Daoy (cell line): ENCODE results near the gene EXO1. TPM values are rescaled to one million over a fixed set of nuclear protein-coding genes. Genes with fewer than 3 reads are reported as not detected.

Experiments
- DNase-seq: peaks from one replicate; pipeline ENCODE4 v3.0.0-alpha.2; 2015; ENCODE audit warnings: low read depth
- total RNA-seq: library from RNA; depleted of rRNA; stranded (reverse); fragments of >200 nt; shearing (Covaris generic); gene quantifications from 2 replicates; pipeline ENCODE4 v1.2.3, GENCODE V29; 2014; rRNA removed

Gene EXO1
- total RNA-seq, 1 experiment from 2014 or later, result 54.2 TPM

DNA sequence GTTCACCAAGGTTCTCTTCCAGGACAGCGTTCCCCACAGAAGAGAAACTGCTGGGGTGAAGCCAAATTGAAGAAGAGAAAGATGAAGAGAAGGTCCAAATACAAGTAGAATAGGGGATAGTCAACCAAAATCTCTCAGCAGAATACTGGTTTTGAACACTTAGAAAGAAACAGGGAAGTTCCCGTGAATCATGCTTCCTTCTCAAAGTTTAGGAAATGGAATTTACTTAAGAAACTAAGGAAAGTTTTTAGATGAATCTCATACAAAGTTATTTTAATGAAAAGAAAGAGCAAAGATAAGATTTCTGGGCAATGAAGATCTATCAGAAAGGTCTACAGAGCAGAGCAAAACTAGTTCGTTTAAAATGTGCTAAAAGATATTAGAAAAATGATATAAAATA, 43.3 kb downstream of the EXO1 start:
- no peak for DNase-seq

DNA sequence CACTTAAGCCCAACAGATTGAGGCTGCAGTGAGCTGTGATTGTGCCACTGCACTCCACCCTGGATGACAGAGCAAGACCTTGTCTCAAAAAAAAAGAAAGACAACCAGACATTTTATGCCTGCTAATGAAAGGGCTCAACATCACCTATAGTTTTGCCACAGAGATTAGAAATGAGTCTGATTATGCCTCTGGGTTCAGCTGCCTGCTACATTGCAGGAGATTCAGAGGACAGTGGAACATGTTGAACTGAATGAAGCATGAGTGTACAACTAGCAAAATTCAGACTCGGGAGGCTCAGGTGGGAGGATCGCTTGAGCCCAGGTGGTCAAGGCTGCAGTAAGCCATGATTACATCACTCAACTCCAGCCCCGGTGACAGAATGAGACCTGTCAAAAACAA, 46.0 kb downstream of the EXO1 start:
- DNase-seq, result no peak

DNA sequence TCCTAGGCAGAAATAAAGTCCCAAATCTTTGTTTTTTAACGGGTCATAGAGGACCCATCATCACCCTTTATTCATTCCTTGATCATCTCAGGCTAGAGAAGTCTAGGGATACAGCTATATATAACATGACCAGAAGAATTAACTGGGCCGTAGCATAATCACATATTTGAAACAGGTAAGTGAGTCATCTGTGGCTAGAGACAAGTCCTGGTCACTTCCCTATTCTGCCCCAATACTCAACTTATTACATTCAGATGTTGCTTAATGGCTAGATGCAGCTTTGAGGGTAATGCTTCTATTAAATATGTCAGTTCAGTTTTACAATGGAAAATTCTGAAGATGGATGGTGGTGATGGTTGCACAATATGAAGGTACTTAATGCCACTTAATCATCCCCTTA, 47.0 kb downstream of the EXO1 start:
- DNase-seq, result no peak

- DNase-seq, result no peak
Measured at GRCh38 chr1:241896670-241896962, 48.6 kb downstream of the EXO1 start.

DNA sequence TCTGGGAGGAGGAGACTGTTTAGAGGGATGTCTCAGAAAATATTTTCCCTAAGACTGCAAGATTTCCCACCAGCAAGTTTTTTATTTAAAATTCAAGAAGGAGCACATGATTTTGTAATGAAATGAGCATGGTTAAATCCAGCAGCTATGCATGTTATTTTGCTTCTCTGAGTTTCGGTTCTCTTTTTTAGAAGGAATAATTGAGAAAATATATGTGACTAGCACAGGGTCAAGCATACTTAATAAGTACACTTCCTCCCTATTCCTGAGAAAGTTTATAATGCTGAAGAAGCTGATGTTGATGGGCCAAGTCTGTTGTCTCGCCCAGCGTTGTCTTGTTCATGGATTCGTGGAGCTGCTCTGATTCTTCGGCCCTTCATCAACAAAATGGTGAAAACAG, 51.2 kb downstream of the EXO1 start:
- DNase-seq, result no peak

- no peak for DNase-seq
Measured at GRCh38 chr1:241900381-241900780, 52.4 kb downstream of the EXO1 start.

- DNase-seq, result no peak
Measured at GRCh38 chr1:241902391-241903065, 54.5 kb downstream of the EXO1 start.

DNA sequence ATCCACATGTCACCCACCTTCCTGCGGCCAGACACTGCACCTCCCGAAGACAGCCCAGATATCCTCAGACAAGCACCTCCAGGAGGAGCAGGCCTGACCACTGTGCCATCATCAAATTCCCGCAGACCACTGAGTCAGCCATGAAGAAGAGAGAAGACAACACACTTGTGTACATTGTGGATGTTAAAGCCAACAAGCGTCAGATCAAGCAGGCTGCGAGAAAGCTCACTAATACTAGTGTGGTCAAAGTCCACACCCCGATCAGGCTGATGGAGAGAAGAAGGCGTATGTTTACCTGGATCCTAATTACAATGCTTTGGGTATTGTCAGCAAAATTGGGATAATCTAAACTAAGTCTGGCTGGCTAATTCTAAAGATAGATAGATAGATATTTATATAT, 68.2 kb downstream of the EXO1 start:
- DNase-seq, result no peak

DNA sequence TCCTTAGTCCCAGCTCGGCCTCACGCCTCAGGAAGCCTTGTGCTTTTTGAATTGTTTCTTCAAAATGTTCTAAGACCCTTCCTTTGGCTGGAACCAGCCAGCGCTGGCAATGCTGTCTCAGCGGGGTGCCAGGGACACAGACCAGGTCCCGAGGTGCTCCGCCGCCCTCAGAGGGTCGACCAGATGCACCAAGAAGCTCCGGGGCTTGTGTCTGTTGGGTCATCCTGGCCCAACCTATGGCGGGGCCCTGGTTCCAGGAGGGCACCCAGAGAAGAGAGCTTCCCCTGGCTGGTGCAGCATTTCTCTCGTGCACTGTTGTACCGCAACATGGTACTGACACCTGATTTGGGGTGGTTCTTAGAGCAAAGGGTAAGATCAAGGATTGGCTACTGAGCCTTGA, 69.5 kb downstream of the EXO1 start:
- DNase-seq, result no peak

DNA sequence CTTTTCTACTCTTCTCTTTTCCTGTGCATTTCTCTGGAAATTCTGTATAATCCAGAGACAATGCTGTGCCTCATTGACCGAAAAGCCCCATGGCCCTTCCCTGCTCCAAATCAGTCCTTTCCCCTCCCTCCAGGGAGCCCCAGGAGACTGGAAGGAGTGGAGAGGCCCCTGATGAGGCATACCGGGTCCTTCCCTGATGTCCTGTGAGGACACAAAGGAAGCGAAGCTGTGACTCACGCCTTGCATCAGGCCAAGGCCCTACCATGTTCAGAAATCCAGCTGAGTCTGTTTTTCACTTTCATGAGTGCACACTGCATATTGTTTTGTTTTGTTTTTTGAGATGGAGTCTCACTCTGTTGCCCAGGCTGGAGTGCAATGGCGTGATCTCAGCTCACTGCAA, 70.9 kb downstream of the EXO1 start:
- peak; percentile 61 for DNase-seq

DNA sequence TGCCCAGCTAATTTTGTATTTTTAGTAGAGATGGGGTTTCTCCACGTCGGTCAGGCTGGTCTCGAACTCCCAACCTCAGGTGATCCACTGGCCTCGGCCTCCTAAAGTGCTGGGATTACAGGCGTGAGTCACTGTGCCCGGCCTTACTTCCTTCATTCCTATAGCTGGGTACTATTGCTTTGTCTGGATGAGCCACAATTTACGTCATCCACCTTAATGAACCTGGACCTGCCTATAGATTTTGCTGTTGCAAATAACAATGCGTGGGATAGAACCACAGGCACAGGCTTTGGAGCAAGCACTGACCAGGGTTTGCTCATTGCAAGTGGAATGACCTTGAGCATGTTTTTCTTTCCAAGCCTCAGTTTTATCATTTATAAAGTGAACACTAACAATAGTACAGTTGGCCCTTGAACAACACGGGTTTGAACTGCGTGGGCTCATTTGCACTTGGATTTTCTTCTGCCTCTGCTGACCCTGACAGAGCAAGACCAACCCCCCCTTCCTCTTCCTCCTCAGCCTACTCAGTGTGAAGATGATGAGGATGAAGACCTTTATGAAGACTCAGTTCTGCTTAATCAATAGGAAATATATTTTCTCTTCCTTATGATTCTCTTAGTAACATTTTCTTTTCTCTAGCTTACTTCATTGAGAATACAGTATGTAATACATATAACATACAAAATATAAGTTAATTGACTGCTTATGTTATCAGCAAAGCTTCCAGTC, 76.2 kb downstream of the EXO1 start:
- DNase-seq, result peak; percentile 34

- DNase-seq, result peak; percentile 11
Measured at GRCh38 chr1:241926141-241926540, 78.1 kb downstream of the EXO1 start.

DNA sequence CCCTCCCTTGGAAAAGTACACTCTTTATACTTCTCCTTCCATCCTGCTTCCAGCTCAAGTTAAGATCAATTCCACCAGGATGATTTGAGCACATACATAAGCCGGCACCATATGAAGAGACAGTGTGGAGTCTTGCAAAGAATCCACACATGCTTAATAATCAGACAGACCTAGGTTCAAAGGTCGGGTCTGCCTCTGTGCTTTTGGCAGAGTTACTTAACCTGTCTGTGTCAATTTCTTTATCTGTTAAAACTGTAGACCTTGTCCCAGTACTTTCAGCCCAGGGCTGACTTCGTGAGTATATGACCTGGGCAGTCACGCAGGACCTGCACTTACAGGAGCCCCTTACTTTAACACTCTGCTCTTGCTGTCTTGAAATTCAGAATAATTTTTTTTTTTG, 79.3 kb downstream of the EXO1 start:
- no peak for DNase-seq

GRCh38 chr1:241932845-241933244, 84.8 kb downstream of the EXO1 start:
- DNase-seq, result no peak

DNA sequence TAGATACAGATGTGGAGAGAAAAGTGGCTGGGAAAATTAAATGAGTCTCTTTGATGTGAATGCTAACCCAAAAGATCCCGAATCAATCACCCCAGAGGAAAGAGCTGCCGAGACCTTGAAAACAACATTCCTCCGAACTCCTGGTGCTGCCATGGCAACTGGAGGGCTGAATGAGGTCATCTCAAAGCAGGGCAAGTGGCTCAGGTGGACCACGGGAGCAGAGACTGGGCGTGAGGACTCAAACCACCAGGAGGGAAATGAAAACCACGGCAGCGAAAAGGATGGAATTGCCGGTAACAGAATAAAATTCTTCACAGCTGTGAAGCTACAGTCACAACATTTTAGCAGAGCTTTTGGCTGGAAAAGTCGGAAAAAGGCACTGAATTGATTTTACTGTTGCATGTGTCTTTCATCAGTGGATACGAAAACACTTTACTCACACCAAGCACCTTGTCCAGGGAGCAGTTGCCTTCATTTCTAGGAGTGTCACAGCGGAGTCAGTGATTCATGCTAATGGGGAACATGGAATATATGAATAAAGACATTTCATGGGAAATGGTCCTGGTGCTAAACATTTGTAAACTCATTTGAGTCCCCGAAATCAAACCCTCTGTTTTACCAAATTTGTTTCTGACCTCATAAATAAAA, 86.3 kb downstream of the EXO1 start:
- peak; percentile 78 for DNase-seq

DNA sequence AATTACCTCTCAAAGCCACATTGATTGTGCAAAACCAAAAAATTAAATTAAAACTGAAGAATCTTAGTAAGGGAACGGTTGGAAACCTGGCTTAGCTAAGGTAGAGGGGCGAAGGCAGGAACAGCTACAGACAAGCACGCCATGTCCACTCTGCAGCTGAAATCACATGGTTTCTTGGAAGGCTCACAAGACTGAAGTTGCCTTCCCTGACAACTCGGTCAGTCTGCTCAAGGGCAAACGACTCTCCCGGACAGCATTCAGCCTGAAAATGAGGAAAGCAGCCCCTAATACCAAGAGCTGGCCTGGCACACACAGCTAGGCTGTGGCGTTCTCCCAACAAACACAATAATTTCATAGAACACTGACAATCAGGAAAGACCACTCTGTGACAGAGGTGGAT, 86.9 kb downstream of the EXO1 start:
- no peak for DNase-seq

Other genes starting within 250 kb of the EXO1 start
- gene CHML, start 207.8 kb upstream of the EXO1 start, total RNA-seq, result 11.8 and 14.6 TPM in 2 replicates
- gene OPN3, start 207.8 kb upstream of the EXO1 start, total RNA-seq, result 44.6 and 48.8 TPM in 2 replicates
- not detected in 2 replicates for gene WDR64, start 195.9 kb upstream of the EXO1 start, total RNA-seq
- not detected in 2 replicates for gene BECN2, start 109.6 kb downstream of the EXO1 start, total RNA-seq
- gene MAP1LC3C, start 150.9 kb downstream of the EXO1 start, total RNA-seq, result not detected in 2 replicates